SK-N-SH (cell line): ENCODE results near the gene KCNE1. TPM values are rescaled to one million over a fixed set of nuclear protein-coding genes. Genes with fewer than 3 reads are reported as not detected.
A peak's percentile ranks its signal among the peaks of the same experiment; 100 is the strongest.

Experiments
- CTCF ChIA-PET: fragments of 300-600, 350-600 bp; formaldehyde crosslinking; extraction: SDS; loops from one replicate; lab custom pipeline; 2021; lab: Yijun Ruan, JAX
- POLR2A ChIA-PET: fragments of 350-600 bp; sonication (Branson Sonifier 250); formaldehyde crosslinking; extraction: SDS; loops from one replicate; lab custom pipeline; 2020; ENCODE audit warnings: antibody characterized with exemption, inconsistent platforms; lab: Yijun Ruan, JAX
- DNase-seq: peaks from one replicate; pipeline ENCODE4 v3.0.0; 2012
- H2AFZ ChIP-seq: fragments of 200-600 bp; sonication (generic); 2 replicates; pipeline ENCODE4 v1.8.1; 2016; ENCODE audit warnings: antibody characterized with exemption, mild to moderate bottlenecking, low read depth
- H3F3A ChIP-seq: fragments of 200-600 bp; sonication (generic); replicated peaks from 2 replicates; pipeline ENCODE3; 2016; ENCODE audit warnings: antibody characterized with exemption, mild to moderate bottlenecking; ENCODE audit not compliant: insufficient read depth
- H3K27ac ChIP-seq, 2 experiments: fragments of 200-500 bp in 1 of 2; fragments of 200-600 bp in 1 of 2; sonication (Bioruptor generic) in 1 of 2; sonication (generic), shearing (Covaris generic) in 1 of 2; 2 replicates each; pipeline versions ENCODE4 v1.5.1 to v1.6.1; 2014 to 2016; ENCODE audit warnings: low read depth in 2 of 2, inconsistent platforms in 1 of 2, low read length in 1 of 2, mild to moderate bottlenecking in 1 of 2, mixed read lengths in 1 of 2
- H3K27me3 ChIP-seq: fragments of 200-600 bp; sonication (generic), shearing (Covaris generic); 2 replicates; pipeline ENCODE4 v1.6.1; 2016; ENCODE audit warnings: mixed run types; ENCODE audit not compliant: insufficient read depth
- H3K36me3 ChIP-seq, 2 experiments: fragments of 200-500 bp in 1 of 2; fragments of 200-600 bp in 1 of 2; sonication (Bioruptor generic) in 1 of 2; sonication (generic) in 1 of 2; replicated peaks in 1 of 2; 2 replicates each; pipeline versions ENCODE3 to v1.5.1; 2014 to 2016; ENCODE audit warnings: low read length in 1 of 2, mild to moderate bottlenecking in 1 of 2; ENCODE audit not compliant: insufficient read depth in 2 of 2, control insufficient read depth in 1 of 2
- H3K4me1 ChIP-seq, 2 experiments: fragments of 200-500 bp in 1 of 2; fragments of 200-600 bp in 1 of 2; sonication (Bioruptor generic) in 1 of 2; sonication (generic), shearing (Covaris generic) in 1 of 2; 2 replicates each; pipeline versions ENCODE4 v1.5.1 to v1.6.1; 2014 to 2016; ENCODE audit warnings: low read depth in 1 of 2, low read length in 1 of 2, mixed run types in 1 of 2; ENCODE audit not compliant: insufficient read depth in 2 of 2, control insufficient read depth in 1 of 2
- H3K4me2 ChIP-seq: fragments of 200-600 bp; sonication (generic), shearing (Covaris generic); 2 replicates; pipeline ENCODE4 v1.6.1; 2017; ENCODE audit warnings: mixed run types
- H3K4me3 ChIP-seq, 2 experiments: fragments of 200-500 bp in 1 of 2; fragments of 200-600 bp in 1 of 2; sonication (Bioruptor generic) in 1 of 2; sonication (generic), shearing (Covaris generic) in 1 of 2; 2 replicates each; pipeline versions ENCODE4 v1.5.1 to v1.8.1; 2014 to 2016; ENCODE audit warnings: low read depth in 2 of 2, inconsistent platforms in 1 of 2, low read length in 1 of 2, mild to moderate bottlenecking in 1 of 2, mixed read lengths in 1 of 2, moderate library complexity in 1 of 2
- H3K79me2 ChIP-seq: fragments of 200-600 bp; sonication (generic); 2 replicates; pipeline ENCODE4 v1.8.1; 2017; ENCODE audit warnings: mild to moderate bottlenecking; ENCODE audit not compliant: insufficient read depth
- H3K9ac ChIP-seq: fragments of 200-600 bp; sonication (generic); 2 replicates; pipeline ENCODE4 v1.6.1; 2017; ENCODE audit warnings: mixed run types
- H3K9me2 ChIP-seq: fragments of 200-600 bp; sonication (generic); 2 replicates; pipeline ENCODE4 v1.6.1; 2017; ENCODE audit warnings: mixed run types
- H3K9me3 ChIP-seq: fragments of 200-600 bp; sonication (generic); 2 replicates; pipeline ENCODE4 v1.6.1; 2017; ENCODE audit warnings: mixed run types, mild to moderate bottlenecking, moderate library complexity
- H4K20me1 ChIP-seq: fragments of 200-600 bp; sonication (generic); 2 replicates; pipeline ENCODE4 v1.6.1; 2017; ENCODE audit warnings: mild to moderate bottlenecking, mixed run types; ENCODE audit not compliant: insufficient read depth
- ELF1 ChIP-seq: IDR thresholded peaks from 2 replicates; pipeline ENCODE4 v1.4.0; 2012
- EP300 ChIP-seq, 2 experiments: IDR thresholded peaks; 2 replicates each; pipeline versions ENCODE4 v1.4.0 to v1.6.1; 2012; ENCODE audit warnings: borderline replicate concordance in 1 of 2, low read depth in 1 of 2, low read length in 1 of 2
- FOSL2 ChIP-seq: IDR thresholded peaks from 2 replicates; pipeline ENCODE4 v1.4.0; 2012; ENCODE audit warnings: low read depth, mild to moderate bottlenecking, moderate library complexity, borderline replicate concordance
- FOXJ3 ChIP-seq: sonication (generic); formaldehyde crosslinking; IDR thresholded peaks from 2 replicates; pipeline ENCODE4 v1.5.1; 2020; ENCODE audit warnings: mild to moderate bottlenecking, missing genetic modification reagents
- FOXM1 ChIP-seq: IDR thresholded peaks from 2 replicates; pipeline ENCODE4 v1.4.0; 2012; ENCODE audit warnings: low read depth, mild to moderate bottlenecking
- NFIC ChIP-seq: IDR thresholded peaks from 2 replicates; pipeline ENCODE4 v1.4.0; 2012; ENCODE audit warnings: borderline replicate concordance
- POLR2AphosphoS5 ChIP-seq: IDR thresholded peaks from 2 replicates; pipeline ENCODE4 v1.6.1; 2012; ENCODE audit warnings: low read depth, low read length
- RXRA ChIP-seq: IDR thresholded peaks from 2 replicates; pipeline ENCODE4 v1.4.0; 2012; ENCODE audit warnings: low read depth, mild to moderate bottlenecking, borderline replicate concordance
- SIN3A ChIP-seq: IDR thresholded peaks from 2 replicates; pipeline ENCODE4 v1.6.1; 2012; ENCODE audit warnings: low read depth, mild to moderate bottlenecking, low read length, moderate library complexity, borderline replicate concordance
- TAF1 ChIP-seq: IDR thresholded peaks from 2 replicates; pipeline ENCODE4 v1.6.1; 2012; ENCODE audit warnings: low read depth, mild to moderate bottlenecking, low read length, moderate library complexity, borderline replicate concordance
- TCF12 ChIP-seq: IDR thresholded peaks from 2 replicates; pipeline ENCODE4 v1.4.0; 2012
- TEAD4 ChIP-seq: IDR thresholded peaks from 2 replicates; pipeline ENCODE4 v1.4.0; 2012; ENCODE audit warnings: mild to moderate bottlenecking, borderline replicate concordance; ENCODE audit not compliant: insufficient read depth
- WGBS: methylation state at CpG from one replicate; pipeline ENCODE4 v1.1.6; 2017; ENCODE audit warnings: low lambda C conversion rate; 5-methylcytosine and 5-hydroxymethylcytosine counted together
- polyA plus RNA-seq, 3 experiments: library from polyadenylated mRNA; depleted of rRNA; stranded (reverse); fragments of >200 nt; gene quantifications; 2 replicates each; pipeline ENCODE4 v1.2.3, GENCODE V29; 2012
- TF ChIP-seq, protein P1 (sequence below): IDR thresholded peaks from 2 replicates; pipeline ENCODE4; 2012
- TF ChIP-seq, protein P2 (sequence below): IDR thresholded peaks from 2 replicates; pipeline ENCODE4 v1.4.0; 2012; ENCODE audit warnings: low read depth
- TF ChIP-seq, protein P3 (sequence below): IDR thresholded peaks from 2 replicates; pipeline ENCODE4 v1.4.0; 2012; ENCODE audit warnings: low read depth, borderline replicate concordance
- TF ChIP-seq, protein P4 (sequence below): IDR thresholded peaks from 2 replicates; pipeline ENCODE4 v1.6.1; 2012; ENCODE audit warnings: mild to moderate bottlenecking, low read depth, low read length, moderate library complexity

KCNE1 gene
- polyA plus RNA-seq, 1 of the 3 experiments (the other 2 are of a cell fraction), result 0.16 TPM

DNA sequence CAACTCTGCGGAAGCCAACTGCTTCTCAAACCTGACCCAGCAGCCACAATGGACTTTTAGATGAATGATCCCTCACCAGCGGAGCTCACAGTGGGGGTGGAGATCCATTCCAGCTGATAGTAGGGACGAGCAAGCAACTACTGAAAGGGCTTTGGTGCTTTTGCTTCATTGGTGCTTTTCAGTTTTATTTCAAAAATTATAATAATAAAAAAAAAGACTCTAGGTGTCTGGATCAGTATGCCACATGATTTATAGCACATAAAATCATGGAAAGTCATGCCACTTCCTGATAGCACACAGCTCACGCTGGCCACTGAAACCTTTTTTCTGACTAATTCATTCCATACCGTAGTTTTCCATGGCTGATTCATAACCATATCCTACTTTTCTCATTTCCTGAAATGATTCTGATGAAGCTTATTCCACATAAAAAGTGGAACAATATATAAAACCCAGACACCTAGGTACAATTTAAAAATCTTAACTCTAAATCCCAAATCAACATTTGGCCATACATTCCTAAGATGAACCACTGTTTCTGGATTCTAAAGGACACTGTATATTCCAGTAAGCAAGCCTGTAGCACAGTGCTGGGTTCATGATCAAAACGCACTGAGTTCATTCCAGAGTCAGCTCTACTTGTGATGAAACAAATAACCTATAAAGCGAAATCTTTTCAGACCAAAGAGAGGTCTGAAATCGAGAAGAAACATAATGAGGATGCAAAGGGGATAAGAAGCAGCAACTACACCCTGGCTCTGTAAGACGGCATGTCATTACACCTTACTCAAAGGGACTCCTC is 41.3 kb upstream of the KCNE1 start:
- peak in 1 of 2 experiments; percentile 52; a peak in 1 of 4 replicates for TF ChIP-seq EP300 (IDR thresholded peaks at IDR 0.05; ENCODE audit: borderline replicate concordance in 1 of 2, low read depth in 1 of 2, low read length in 1 of 2)
- TF ChIP-seq ELF1, result peak; percentile 66; the same call in 1 of the 2 replicates
- TF ChIP-seq TCF12, result peak; percentile 85
- no peak; the same call in 1 of the 2 replicates for TF ChIP-seq NFIC
- peak; percentile 61; the same call in 1 of the 2 replicates for TF ChIP-seq FOSL2
- TF ChIP-seq, protein P1, sequence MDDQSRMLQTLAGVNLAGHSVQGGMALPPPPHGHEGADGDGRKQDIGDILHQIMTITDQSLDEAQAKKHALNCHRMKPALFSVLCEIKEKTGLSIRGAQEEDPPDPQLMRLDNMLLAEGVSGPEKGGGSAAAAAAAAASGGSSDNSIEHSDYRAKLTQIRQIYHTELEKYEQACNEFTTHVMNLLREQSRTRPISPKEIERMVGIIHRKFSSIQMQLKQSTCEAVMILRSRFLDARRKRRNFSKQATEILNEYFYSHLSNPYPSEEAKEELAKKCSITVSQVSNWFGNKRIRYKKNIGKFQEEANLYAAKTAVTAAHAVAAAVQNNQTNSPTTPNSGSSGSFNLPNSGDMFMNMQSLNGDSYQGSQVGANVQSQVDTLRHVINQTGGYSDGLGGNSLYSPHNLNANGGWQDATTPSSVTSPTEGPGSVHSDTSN, result peak; percentile 87
- TF ChIP-seq FOXM1, result 0 out of 2 replicates have a peak, but pooled peaks have one; percentile 22
- TF ChIP-seq, protein P2, sequence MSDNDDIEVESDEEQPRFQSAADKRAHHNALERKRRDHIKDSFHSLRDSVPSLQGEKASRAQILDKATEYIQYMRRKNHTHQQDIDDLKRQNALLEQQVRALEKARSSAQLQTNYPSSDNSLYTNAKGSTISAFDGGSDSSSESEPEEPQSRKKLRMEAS, result peak; percentile 61; the same call in 1 of the 2 replicates
- TF ChIP-seq POLR2AphosphoS5, result peak; percentile 45; the same call in 1 of the 2 replicates
- TF ChIP-seq SIN3A, result no peak
- no peak for TF ChIP-seq TAF1
- WGBS, result 34% methylated on average over 9 of the region's 9 CpGs
- ChIA-PET POLR2A (no interaction called here), CTCF (interaction anchor here (2.6 kb wide), 1 partner anchor 9 kb away, joined by 10 read pairs; no protein-coding TSS in a partner anchor)
- Histone ChIP-seq H3K79me2 (0 out of 2 replicates have a peak, but pooled peaks cover 4% of the 10 kb centered on the region), H3K36me3 (no peaks in the 10 kb centered on the region), H3K27ac (peak overlapping the region; percentile 77 to 97), H3K4me2 (peak overlapping the region; percentile 65), H3K4me1 (peaks cover 0 to 19% of the 10 kb centered on the region in 2 experiments; a peak in 1 of 4 replicates), H3K27me3 (no peaks in the 10 kb centered on the region), H2AFZ (peak overlapping the region; percentile 80), H3K9ac (peak overlapping the region; percentile 65), H3K9me2 (no peaks in the 10 kb centered on the region), H4K20me1 (no peaks in the 10 kb centered on the region), H3K4me3 (peak overlapping the region; percentile 9 to 24; a peak in 2 of 4 replicates), H3F3A (peaks cover 23% of the 10 kb centered on the region), H3K9me3 (no peaks in the 10 kb centered on the region)
- no peak for DNase-seq

DNA sequence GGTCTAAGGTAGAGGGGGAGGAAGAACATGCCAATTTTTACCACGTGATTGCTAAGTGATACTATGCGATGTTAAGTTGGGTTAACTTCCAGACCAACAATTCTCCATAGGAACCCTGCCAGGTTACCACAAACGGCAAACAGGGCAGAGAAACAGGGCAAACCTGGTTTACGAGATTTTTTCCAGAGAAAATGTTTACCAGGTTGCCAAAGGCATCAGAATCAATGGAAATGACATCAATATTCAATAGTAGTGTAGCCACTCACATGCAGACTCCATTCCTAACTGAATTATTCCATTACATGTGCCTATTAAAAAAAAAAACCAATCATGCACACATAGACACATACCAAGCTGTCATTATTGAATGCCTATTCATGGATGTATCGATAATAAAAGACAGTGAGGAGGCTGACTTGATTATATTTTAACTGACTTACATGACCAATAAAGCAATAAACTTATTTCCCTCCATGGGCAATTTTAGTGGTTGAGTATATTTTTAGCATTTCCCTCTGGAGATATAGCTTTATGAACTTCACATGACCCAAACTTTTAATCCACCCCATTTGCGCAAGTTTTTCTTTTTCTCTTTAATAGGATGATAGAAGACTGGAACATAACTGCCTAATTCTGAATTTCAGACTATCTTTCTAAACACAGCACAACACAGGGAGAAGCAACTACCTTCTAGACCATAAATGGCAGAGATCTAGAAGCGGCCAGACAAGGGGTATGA is 40.5 kb upstream of the KCNE1 start:
- H3K9me3 ChIP-seq, result no peaks in the 10 kb centered on the region
- peak overlapping the region; percentile 65 for H3K9ac ChIP-seq
- no peaks in the 10 kb centered on the region for H4K20me1 ChIP-seq
- H3K4me2 ChIP-seq, result peak overlapping the region; percentile 65
- no peaks in the 10 kb centered on the region for H3K27me3 ChIP-seq
- CTCF ChIA-PET, result interaction anchor here (1.7 to 2.6 kb wide), 2 partner anchors 9 to 190 kb away, joined by 6 to 10 read pairs; no protein-coding TSS in a partner anchor
- peak overlapping the region; percentile 80 for H2AFZ ChIP-seq
- WGBS, result 77% methylated on average over 7 of the region's 7 CpGs
- H3K4me3 ChIP-seq, result peak overlapping the region; percentile 9 to 24; a peak in 2 of 4 replicates
- peaks cover 23% of the 10 kb centered on the region for H3F3A ChIP-seq
- H3K27ac ChIP-seq, result peak overlapping the region; percentile 77 to 97; a peak in 3 of 4 replicates
- H3K4me1 ChIP-seq, result peaks cover 0 to 19% of the 10 kb centered on the region in 2 experiments; a peak in 1 of 4 replicates
- no peak for DNase-seq
- POLR2A ChIA-PET, result no interaction called here
- no peaks in the 10 kb centered on the region for H3K9me2 ChIP-seq
- no peaks in the 10 kb centered on the region for H3K36me3 ChIP-seq
- H3K79me2 ChIP-seq, result 0 out of 2 replicates have a peak, but pooled peaks cover 4% of the 10 kb centered on the region
- TF ChIP-seq, protein P3, sequence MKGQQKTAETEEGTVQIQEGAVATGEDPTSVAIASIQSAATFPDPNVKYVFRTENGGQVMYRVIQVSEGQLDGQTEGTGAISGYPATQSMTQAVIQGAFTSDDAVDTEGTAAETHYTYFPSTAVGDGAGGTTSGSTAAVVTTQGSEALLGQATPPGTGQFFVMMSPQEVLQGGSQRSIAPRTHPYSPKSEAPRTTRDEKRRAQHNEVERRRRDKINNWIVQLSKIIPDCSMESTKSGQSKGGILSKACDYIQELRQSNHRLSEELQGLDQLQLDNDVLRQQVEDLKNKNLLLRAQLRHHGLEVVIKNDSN, result no peak
- TF ChIP-seq, protein P4, sequence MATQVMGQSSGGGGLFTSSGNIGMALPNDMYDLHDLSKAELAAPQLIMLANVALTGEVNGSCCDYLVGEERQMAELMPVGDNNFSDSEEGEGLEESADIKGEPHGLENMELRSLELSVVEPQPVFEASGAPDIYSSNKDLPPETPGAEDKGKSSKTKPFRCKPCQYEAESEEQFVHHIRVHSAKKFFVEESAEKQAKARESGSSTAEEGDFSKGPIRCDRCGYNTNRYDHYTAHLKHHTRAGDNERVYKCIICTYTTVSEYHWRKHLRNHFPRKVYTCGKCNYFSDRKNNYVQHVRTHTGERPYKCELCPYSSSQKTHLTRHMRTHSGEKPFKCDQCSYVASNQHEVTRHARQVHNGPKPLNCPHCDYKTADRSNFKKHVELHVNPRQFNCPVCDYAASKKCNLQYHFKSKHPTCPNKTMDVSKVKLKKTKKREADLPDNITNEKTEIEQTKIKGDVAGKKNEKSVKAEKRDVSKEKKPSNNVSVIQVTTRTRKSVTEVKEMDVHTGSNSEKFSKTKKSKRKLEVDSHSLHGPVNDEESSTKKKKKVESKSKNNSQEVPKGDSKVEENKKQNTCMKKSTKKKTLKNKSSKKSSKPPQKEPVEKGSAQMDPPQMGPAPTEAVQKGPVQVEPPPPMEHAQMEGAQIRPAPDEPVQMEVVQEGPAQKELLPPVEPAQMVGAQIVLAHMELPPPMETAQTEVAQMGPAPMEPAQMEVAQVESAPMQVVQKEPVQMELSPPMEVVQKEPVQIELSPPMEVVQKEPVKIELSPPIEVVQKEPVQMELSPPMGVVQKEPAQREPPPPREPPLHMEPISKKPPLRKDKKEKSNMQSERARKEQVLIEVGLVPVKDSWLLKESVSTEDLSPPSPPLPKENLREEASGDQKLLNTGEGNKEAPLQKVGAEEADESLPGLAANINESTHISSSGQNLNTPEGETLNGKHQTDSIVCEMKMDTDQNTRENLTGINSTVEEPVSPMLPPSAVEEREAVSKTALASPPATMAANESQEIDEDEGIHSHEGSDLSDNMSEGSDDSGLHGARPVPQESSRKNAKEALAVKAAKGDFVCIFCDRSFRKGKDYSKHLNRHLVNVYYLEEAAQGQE, result no peak
- TF ChIP-seq NFIC, result no peak
- TF ChIP-seq FOXJ3 (CRISPR knock-in tag), result no peak
- TF ChIP-seq, protein P1, result no peak
- no peak for TF ChIP-seq FOSL2
- no peak for TF ChIP-seq TCF12
- no peak for TF ChIP-seq TEAD4
- no peak for TF ChIP-seq RXRA
